Natural killer cell treated with Interleukin-12 subunit alpha and Interleukin-12 subunit beta and Interleukin-15 and Interleukin-18, amount 100 ng/mL, for 72 hours (primary cell): Measurements from ENCODE around the gene MRAP2. TPM values are rescaled to one million over a fixed set of nuclear protein-coding genes. Genes with fewer than 3 reads are reported as not detected.
A peak's percentile ranks its signal among the peaks of the same experiment; 100 is the strongest.
"Not testable (repeated sequence)": the region's sequence is repeated elsewhere in the genome, so short reads cannot be mapped to it uniquely, and the experiment has no call there.

Source experiments
- ATAC-seq, 2 donors: fragments of 150-1000 bp; cut with Tn5 transposase in 1 of 2; sonication (Bioruptor Pico), chemical (Tn5 transposase) in 1 of 2; 2 replicates each; pipeline ENCODE4 v1.10.0; 2021
- DNase-seq: peaks from one replicate; pipeline ENCODE4 v3.0.0; 2022; ENCODE audit warnings: low spot score
- H3K27ac Mint-ChIP-seq, 2 donors: 1 replicate in 1 of 2; 2 replicates in 1 of 2; pipeline ENCODE4 v1.8.0; 2022; ENCODE audit warnings: mixed read lengths in 2 of 2, mild to moderate bottlenecking in 1 of 2, moderate library complexity in 1 of 2
- H3K27me3 Mint-ChIP-seq, 2 donors: 1 replicate in 1 of 2; 2 replicates in 1 of 2; pipeline ENCODE4 v1.8.0; 2022; ENCODE audit warnings: mixed read lengths in 2 of 2
- H3K36me3 Mint-ChIP-seq: one replicate; pipeline ENCODE4 v1.8.0; 2022; ENCODE audit warnings: mixed read lengths
- H3K4me1 Mint-ChIP-seq, 2 donors: 1 replicate in 1 of 2; 2 replicates in 1 of 2; pipeline ENCODE4 v1.8.0; 2022; ENCODE audit warnings: low read depth in 2 of 2, mixed read lengths in 2 of 2, mild to moderate bottlenecking in 1 of 2
- H3K4me3 Mint-ChIP-seq: one replicate; pipeline ENCODE4 v1.8.0; 2022; ENCODE audit warnings: mixed read lengths
- H3K9me3 Mint-ChIP-seq: 2 replicates; pipeline ENCODE4 v1.8.0; 2022; ENCODE audit warnings: mixed read lengths
- total RNA-seq, 2 donors: library from RNA; stranded (reverse); gene quantifications; one replicate each; pipeline ENCODE4 v1.2.3, GENCODE V29; 2022

MRAP2 gene
- total RNA-seq, 2 donors from 2014 or later, result not detected

DNA sequence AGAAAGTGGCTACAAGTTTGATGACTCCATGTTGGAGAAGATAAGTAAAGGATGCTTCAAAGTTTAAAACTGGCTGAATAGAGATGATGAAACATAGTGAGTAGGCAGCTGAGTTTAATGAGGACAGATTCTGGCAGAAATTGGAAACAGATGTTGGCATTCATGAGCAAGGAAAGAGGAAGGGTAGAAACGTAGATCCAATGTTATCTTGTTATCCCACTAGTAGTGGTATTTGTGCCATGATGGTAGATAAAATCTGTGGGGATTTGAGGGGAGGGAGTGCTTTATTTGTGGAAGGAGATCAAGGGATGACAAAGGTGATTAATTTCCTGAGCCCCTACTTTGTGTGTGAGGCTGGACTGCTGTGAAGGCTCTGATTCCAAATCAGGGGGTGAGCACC is 69.5 kb downstream of the MRAP2 start:
- ATAC-seq (no peak), DNase-seq (no peak)
- no peaks in the 10 kb centered on the region for H3K4me1 Mint-ChIP-seq

DNA sequence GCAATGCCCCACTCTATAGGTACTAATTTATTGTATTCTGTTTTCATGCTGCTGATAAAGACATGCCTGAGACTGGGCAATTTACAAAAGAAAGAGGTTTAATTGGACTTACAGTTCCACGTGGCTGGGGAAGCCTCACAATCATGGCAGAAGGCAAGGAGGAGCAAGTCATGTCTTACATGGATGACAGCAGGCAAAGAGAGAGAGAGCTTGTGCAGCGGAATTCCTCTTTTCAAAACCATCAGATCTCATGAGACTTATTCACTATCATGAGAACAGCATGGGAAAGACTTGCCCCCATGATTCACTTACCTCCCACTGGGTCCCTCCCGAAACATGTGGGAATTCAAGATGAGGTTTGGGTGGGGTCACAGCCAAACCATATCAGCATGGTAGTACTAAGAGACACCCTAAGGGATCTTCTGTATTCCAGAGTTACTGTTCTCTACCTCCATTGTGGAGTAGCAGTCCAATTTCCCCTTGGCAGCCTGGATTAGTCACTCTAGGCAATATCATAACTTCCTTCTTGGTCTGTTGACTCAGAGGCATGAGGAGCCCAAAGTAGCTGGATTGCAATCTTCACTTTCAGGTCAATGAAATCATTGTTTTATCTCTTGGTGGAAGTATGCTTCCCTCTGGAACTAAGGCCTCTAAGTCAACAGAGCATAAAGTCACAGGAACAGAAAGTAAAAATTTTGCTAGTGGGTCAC is 71.8 kb downstream of the MRAP2 start:
- H3K27me3 Mint-ChIP-seq, result peaks cover 10 to 26% of the 10 kb centered on the region in 2 donors
- H3K4me3 Mint-ChIP-seq, H3K27ac Mint-ChIP-seq, DNase-seq, ATAC-seq, H3K9me3 Mint-ChIP-seq, H3K4me1 Mint-ChIP-seq, H3K36me3 Mint-ChIP-seq: not testable (repeated sequence)

More for the DNA sequence above, 69.5 kb downstream of the MRAP2 start:
- Mint-ChIP-seq H3K27me3 (peaks cover 10 to 24% of the 10 kb centered on the region in 2 donors), H3K36me3 (no peaks in the 10 kb centered on the region), H3K27ac (no peak overlapping the region), H3K4me3 (no peak overlapping the region), H3K9me3 (peaks cover 5% of the 10 kb centered on the region)

DNA sequence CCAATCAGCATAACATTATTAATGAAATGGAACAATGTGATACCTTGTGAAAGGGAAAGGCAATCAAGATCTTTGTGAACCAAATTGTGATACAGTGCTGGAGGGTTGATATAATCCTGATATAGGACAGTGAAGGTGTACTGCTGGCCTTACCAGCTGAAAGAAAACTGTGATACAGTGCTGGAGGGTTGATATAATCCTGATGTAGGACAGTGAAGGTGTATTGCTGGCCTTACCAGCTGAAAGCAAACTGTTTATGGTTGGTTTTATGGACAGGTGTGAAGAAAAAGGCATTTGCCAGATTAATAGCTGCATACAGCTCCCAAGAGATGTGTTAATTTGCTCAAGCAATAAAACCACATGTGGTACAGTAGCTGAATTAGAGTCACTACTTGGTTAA is 73.9 kb downstream of the MRAP2 start:
- Mint-ChIP-seq H3K36me3 (no peaks in the 10 kb centered on the region), H3K9me3 (peaks cover 9% of the 10 kb centered on the region), H3K27me3 (peaks cover 5 to 17% of the 10 kb centered on the region in 2 donors), H3K4me3 (no peak overlapping the region), H3K27ac (no peak overlapping the region), H3K4me1 (no peaks in the 10 kb centered on the region)
- DNase-seq (no peak), ATAC-seq (no peak)

DNA sequence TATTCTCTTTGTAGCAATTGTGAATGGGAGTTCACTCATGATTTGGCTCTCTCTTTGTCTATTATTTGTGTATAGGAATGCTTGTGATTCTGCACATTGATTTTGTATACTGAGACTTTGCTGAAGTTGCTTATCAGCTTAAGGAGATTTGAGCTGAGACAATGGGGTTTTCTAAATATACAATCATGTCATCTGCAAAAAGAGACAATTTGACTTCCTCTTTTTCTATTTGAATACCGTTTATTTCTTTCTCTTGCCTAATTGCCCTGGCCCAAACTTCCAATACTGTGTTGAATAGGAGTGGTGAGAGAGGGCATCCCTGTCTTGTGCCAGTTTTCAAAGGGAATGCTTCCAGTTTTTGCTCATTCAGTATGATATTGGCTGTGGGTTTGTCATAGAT is 77.8 kb downstream of the MRAP2 start:
- H3K27ac Mint-ChIP-seq, H3K36me3 Mint-ChIP-seq, ATAC-seq: not testable (repeated sequence)

DNA sequence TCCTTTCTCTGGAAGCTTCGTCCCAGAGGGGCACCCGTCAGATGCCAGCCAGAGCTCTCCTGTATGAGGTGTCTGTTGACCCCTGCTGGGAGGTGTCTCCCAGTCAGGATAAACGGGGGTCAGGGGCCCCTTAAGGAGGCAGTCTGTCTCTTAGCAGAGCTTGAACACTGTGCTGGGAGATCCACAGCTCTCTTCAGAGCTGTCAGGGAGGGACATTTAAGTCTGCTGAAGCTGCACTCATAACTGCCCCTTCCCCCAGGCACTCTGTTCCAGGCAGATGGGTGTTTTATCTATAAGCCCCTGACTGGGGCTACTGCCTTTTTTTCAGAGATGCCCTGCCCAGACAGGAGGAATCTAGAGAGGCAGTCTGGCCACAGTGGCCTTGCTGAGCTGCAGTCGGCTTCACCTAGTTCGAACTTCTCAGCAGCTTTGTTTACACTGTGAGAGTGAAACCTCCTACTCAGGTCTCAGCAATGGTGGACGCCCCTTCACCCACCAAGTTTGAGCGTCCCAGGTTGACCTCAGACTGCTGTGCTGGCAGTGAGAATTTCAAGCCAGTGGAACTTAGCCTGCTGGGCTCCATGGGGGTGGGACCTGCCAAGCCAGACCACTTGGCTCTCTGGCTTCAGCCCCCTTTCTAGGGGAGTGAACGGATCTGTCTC is 81.5 kb downstream of the MRAP2 start:
- H3K36me3 Mint-ChIP-seq, H3K4me1 Mint-ChIP-seq, H3K27ac Mint-ChIP-seq, H3K4me3 Mint-ChIP-seq, DNase-seq, H3K9me3 Mint-ChIP-seq, ATAC-seq: not testable (repeated sequence)
- H3K27me3 Mint-ChIP-seq, result peaks cover 0 to 19% of the 10 kb centered on the region in 2 donors

More for the DNA sequence above, 77.8 kb downstream of the MRAP2 start:
- DNase-seq, H3K4me1 Mint-ChIP-seq, H3K9me3 Mint-ChIP-seq, H3K4me3 Mint-ChIP-seq: not testable (repeated sequence)
- peaks cover 0 to 20% of the 10 kb centered on the region in 2 donors for H3K27me3 Mint-ChIP-seq

DNA sequence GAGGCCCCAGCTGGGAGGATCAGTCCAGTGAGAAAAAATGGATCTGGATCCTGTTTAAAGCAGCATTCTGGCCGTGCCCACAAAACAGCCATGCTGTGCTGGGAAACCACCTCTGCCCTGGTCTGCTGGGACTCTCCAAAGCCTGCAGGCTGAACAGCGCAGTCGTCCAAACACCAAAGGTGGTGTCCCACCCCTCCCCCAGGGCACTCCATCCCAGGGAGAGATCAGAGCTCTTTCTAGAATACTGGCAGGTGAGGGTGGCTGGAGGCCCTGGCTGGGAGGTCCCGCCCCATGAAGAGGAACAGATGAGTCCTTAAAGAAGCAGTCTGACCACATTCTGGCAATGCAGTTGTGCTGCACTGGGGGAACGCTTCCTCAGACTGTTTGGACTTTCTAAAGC is 84.6 kb downstream of the MRAP2 start:
- H3K9me3 Mint-ChIP-seq, result peaks cover 3% of the 10 kb centered on the region
- no peak for DNase-seq
- no peak overlapping the region for H3K27ac Mint-ChIP-seq
- peak in 1 of 2 donors; percentile 32 for ATAC-seq
- H3K36me3 Mint-ChIP-seq, result peaks cover 9% of the 10 kb centered on the region
- no peaks in the 10 kb centered on the region for H3K4me1 Mint-ChIP-seq
- H3K4me3 Mint-ChIP-seq, result no peak overlapping the region
- H3K27me3 Mint-ChIP-seq, result peaks cover 0 to 8% of the 10 kb centered on the region in 2 donors

DNA sequence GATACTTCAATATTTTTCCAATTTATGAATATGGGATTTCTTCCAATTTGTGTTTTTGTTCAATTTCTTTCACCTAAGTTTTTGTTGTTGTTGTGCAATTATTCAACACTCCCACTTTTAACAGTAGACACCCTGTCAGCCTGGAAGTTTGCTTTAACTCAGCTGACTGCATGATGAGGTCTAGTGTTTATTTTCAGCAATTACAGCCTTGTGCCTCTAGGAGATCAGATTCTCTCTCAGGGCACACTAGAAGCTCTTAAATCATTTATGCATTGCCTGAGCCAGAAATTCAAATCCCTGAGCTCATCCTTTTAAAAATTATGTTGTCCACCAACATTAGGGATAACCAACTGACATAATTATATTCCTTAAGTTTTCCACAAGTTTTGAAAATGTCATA is 85.7 kb downstream of the MRAP2 start:
- Mint-ChIP-seq H3K4me1 (no peaks in the 10 kb centered on the region), H3K4me3 (no peak overlapping the region), H3K9me3 (peaks cover 3% of the 10 kb centered on the region), H3K27me3 (peaks cover 0 to 8% of the 10 kb centered on the region in 2 donors), H3K36me3 (peaks cover 18% of the 10 kb centered on the region), H3K27ac (no peak overlapping the region)
- no peak for ATAC-seq
- DNase-seq, result no peak

DNA sequence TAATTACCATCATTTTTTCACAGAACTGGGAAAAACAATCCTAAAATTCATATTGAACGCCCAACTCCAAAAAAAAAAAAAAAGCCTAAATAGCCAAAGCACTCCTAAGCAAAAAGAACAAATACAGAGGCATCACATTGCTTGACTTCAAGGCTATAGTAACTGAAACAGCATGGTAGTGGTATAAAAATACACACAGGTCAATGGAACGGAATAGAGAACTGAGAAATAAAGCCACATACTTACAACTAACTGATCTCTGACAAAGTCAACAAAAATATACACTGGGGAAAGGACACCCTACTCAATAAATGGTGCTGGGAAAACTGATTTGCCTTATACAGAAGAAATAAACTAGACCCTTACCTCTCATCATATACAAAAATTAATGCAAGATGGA is 89.6 kb downstream of the MRAP2 start:
- Mint-ChIP-seq H3K9me3 (no peaks in the 10 kb centered on the region), H3K4me3 (no peak overlapping the region), H3K4me1 (no peaks in the 10 kb centered on the region), H3K27me3 (no peaks in the 10 kb centered on the region), H3K27ac (no peak overlapping the region), H3K36me3 (peaks cover 23% of the 10 kb centered on the region)
- no peak for ATAC-seq
- no peak for DNase-seq

DNA sequence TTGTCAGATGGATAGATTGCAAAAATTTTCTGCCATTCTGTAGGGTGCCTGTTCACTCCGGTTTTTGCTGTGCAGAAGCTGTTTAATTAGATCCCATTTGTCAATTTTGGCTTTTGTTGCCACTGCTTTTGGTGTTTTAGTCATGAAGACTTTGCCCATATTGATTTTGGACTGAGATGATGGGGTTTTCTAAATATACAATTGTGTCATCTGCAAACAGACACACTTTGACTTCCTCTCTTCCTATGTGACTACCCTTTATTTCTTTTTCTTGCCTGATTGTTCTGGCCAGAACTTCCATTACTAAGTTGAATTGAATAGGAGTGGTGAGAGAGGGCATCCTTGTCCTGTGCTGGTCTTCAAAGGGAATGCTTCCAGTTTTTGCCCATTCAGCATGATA is 96.0 kb downstream of the MRAP2 start:
- H3K36me3 Mint-ChIP-seq, result peaks cover 15% of the 10 kb centered on the region
- H3K27me3 Mint-ChIP-seq, H3K27ac Mint-ChIP-seq, ATAC-seq, DNase-seq, H3K4me3 Mint-ChIP-seq, H3K4me1 Mint-ChIP-seq: not testable (repeated sequence)
- H3K9me3 Mint-ChIP-seq, result peaks cover 14% of the 10 kb centered on the region

DNA sequence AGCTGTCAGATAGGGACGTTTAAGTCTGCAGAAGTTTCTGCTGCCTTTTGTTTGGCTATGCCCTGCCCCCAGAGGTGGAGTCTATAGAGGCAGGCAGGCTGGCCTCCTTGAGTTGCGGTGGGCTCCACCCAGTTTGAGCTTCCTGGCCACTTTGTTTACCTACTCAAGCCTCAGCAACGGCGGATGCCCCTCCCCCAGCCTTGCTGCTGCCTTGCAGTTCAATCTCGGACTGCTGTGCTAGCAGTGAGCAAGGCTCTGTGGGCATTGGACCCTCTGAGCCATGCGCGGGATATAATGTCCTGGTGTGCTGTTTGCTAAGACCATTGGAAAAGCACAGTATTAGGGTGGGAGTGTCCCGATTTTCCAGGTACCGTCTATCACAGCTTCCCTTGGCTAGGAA is 99.8 kb downstream of the MRAP2 start:
- not testable (repeated sequence) for H3K27ac Mint-ChIP-seq, H3K4me1 Mint-ChIP-seq, ATAC-seq, H3K36me3 Mint-ChIP-seq, H3K27me3 Mint-ChIP-seq, DNase-seq, H3K4me3 Mint-ChIP-seq
- H3K9me3 Mint-ChIP-seq, result peaks cover 14% of the 10 kb centered on the region

DNA sequence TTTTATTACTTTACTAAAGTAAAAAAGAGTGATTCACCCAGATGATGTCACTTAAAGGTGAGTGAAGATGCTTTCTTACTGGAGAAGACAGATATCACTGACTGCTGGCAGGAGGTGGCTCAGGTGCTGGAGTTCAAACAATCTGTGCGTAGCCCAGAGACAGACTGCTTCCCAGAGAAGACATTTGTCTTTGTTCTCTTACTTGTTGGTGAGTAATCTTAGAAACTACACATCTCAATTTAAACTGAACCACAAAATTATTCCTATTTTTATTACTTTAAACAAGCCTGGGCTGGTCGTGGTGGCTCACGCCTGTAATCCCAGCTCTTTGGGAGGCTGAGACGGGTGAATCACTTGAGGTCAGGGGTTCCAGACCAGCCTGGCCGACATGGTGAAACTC is 101.7 kb downstream of the MRAP2 start:
- Mint-ChIP-seq H3K36me3 (peaks cover 8% of the 10 kb centered on the region), H3K27me3 (no peaks in the 10 kb centered on the region), H3K4me3 (no peak overlapping the region), H3K9me3 (peaks cover 9% of the 10 kb centered on the region), H3K27ac (no peak overlapping the region), H3K4me1 (no peaks in the 10 kb centered on the region)
- ATAC-seq (no peak), DNase-seq (no peak)

DNA sequence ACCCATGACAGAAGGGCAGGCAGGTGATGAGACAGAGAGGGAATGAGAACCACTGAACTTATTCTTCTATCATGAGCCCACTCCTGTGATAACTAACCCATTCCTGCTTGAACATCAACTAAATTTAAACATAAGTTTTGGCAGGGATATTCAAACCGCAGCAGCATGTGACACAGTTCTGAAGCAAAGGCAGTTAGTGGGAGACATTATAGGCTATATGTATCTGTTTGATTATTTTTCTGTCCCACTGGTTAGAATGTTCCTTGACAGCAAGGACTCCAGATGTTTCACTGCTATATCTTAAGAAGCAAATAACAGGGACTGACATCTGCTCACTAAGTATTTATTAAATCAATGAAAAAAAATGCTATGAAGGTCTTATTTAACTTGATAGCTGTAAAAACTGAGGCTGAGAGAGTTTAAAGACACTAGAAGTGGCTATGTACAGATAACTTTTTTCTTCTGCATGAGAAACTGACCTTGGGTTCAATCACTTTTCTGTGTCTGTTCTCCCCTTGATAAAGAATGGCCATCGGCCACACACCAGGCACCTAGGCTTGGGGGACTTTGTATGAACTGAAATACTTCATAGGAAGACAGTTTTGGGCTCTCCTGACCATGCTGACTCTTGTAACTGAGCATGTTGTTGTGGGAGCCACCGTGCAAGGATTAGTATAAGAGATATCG is 102.9 kb downstream of the MRAP2 start:
- H3K9me3 Mint-ChIP-seq, result peaks cover 5% of the 10 kb centered on the region
- ATAC-seq (no peak), DNase-seq (no peak)
- H3K27me3 Mint-ChIP-seq, result no peaks in the 10 kb centered on the region
- H3K4me1 Mint-ChIP-seq, result no peaks in the 10 kb centered on the region
- peaks cover 8% of the 10 kb centered on the region for H3K36me3 Mint-ChIP-seq
- no peak overlapping the region for H3K27ac Mint-ChIP-seq
- no peak overlapping the region for H3K4me3 Mint-ChIP-seq

DNA sequence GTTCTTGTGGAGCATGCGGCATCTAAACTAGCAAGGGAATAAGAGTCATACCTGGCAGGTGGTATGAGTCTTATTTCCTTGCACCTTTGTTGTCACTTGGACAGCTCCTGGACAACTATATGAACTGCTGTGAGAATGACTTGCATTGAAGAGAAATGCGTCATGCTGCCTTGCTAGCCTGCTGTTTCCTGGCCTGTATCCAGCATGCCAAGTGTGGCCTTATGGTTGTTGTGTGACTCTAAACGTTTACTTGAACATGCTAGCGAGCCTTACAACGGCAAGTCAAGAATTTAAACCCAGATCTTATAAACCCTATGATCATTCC is 103.4 kb downstream of the MRAP2 start:
- DNase-seq (no peak), ATAC-seq (no peak)
- Mint-ChIP-seq H3K9me3 (peaks cover 5% of the 10 kb centered on the region), H3K36me3 (peaks cover 8% of the 10 kb centered on the region), H3K4me3 (no peak overlapping the region), H3K27ac (no peak overlapping the region), H3K4me1 (no peaks in the 10 kb centered on the region), H3K27me3 (no peaks in the 10 kb centered on the region)

DNA sequence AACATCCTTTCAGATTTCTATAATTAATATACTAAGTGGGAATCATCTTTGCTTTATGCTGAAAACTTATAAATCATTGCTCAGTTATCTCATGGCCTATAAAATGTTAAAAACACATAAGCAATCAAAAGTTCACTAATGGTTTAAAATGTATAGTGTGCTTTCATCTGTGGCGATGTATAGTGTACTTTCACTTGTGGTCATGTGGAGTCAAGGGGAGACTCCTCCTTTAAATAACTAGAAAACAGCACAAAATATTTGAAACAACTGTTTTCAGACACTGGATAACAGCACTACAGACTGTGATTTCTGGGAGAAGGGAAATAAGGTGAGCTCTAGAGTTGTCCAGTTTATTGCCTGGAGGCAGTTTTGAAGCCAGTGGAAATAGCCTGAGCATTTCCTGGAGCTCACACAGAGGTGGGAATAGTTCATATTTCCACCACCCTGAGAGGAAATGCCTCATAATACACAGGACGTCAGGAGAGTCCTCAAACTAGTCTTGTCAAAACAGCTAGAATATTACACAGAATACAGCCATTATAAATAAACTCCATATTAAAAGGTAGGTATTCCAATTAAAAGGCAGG is 104.5 kb downstream of the MRAP2 start:
- ATAC-seq (no peak), DNase-seq (no peak)
- H3K4me1 Mint-ChIP-seq, result no peaks in the 10 kb centered on the region
- peaks cover under 1% of the 10 kb centered on the region for H3K36me3 Mint-ChIP-seq
- H3K27me3 Mint-ChIP-seq, result no peaks in the 10 kb centered on the region
- no peak overlapping the region for H3K4me3 Mint-ChIP-seq
- no peak overlapping the region for H3K27ac Mint-ChIP-seq
- no peaks in the 10 kb centered on the region for H3K9me3 Mint-ChIP-seq
